ENCODE data around the gene PHACTR1. TPM values are rescaled to one million over a fixed set of nuclear protein-coding genes. Genes with fewer than 3 reads are reported as not detected.

The PHACTR1 gene
- total and polyA plus RNA-seq, 2 of the 4 experiments (the other 2 are of a cell fraction), result not detected

GRCh38 chr6:12779772-12780171, 63.2 kb downstream of the PHACTR1 start:
- Histone ChIP-seq H3K36me3 (ENCODE audit: control insufficient read depth, insufficient read depth, low read length) (no peaks in the 10 kb centered on the region), H3K4me2 (ENCODE audit: low read depth, low read length) (no peak overlapping the region), H3K23ac (ENCODE audit: low read depth, low read length) (no peak overlapping the region), H3K4ac (ENCODE audit: low read depth, low read length) (no peak overlapping the region), H2AK9ac (replicated peaks; ENCODE audit: low read depth, low read length, poor library complexity) (no peak overlapping the region), H2BK20ac (ENCODE audit: low read depth, low read length) (no peak overlapping the region), H3K27me3 (ENCODE audit: control insufficient read depth, insufficient read depth, low read length) (no peaks in the 10 kb centered on the region), H3K18ac (ENCODE audit: low read depth, low read length) (no peak overlapping the region), H3K9ac (ENCODE audit: low read depth, low read length) (no peak overlapping the region), H3K14ac (replicated peaks; ENCODE audit: low read depth, low read length) (no peak overlapping the region), H3K79me1 (ENCODE audit: low read depth in 1 of 2, low read length in 2 of 2) (no peaks in the 10 kb centered on the region), H3K27ac (ENCODE audit: insufficient read depth, low read length) (no peak overlapping the region), H2BK5ac (ENCODE audit: low read depth, low read length, poor library complexity, severe bottlenecking) (no peak overlapping the region), H3K9me3 (ENCODE audit: control insufficient read depth, insufficient read depth, low read length) (peaks cover 6% of the 10 kb centered on the region), H3K4me1 (ENCODE audit: control insufficient read depth, insufficient read depth, low read length) (no peaks in the 10 kb centered on the region), H4K8ac (ENCODE audit: low read depth in 2 of 2, low read length in 2 of 2) (no peak overlapping the region), H2BK120ac (ENCODE audit: low read depth, low read length) (no peak overlapping the region), H4K20me1 (ENCODE audit: insufficient read depth, low read length) (no peaks in the 10 kb centered on the region), H4K91ac (ENCODE audit: insufficient read depth, low read depth, low read length) (no peak overlapping the region), H2AFZ (replicated peaks; ENCODE audit: low read length, poor library complexity) (no peak overlapping the region), H2AK5ac (ENCODE audit: low read depth, low read length) (no peak overlapping the region), H2BK15ac (ENCODE audit: low read depth, low read length) (no peak overlapping the region), H3K9me1 (ENCODE audit: insufficient read depth, low read length) (no peaks in the 10 kb centered on the region), H3K56ac (ENCODE audit: extremely low read depth, insufficient read depth, low read length) (no peak overlapping the region), H3K4me3 (ENCODE audit: insufficient read depth, low read depth, low read length) (no peak overlapping the region), H4K5ac (ENCODE audit: low read depth, low read length) (no peak overlapping the region)
- WGBS, 2 experiments (ENCODE audit: extremely low coverage in 2 of 2, insufficient read length in 1 of 2), result no CpG with 5 or more reads among the region's 2 CpGs
- DNase-seq (no peak), ATAC-seq (ENCODE audit: low read depth) (no peak)
- ChIA-PET CTCF (no interaction called here), POLR2A (ENCODE audit: unreplicated experiment) (no interaction called here)
- BruUV-seq (replicated peaks), result no TSS peak
- in situ Hi-C loops (cut with MboI; ENCODE audit: low sequenced_read_pairs) (no loop called here), intact Hi-C loops (cut with micrococcal nuclease) (no loop called here), dilution Hi-C loops (cut with HindIII; ENCODE audit: low sequenced_read_pairs, unreplicated experiment) (no loop called here)
- TF ChIP-seq USF2 (IDR thresholded peaks at IDR 0.05; ENCODE audit: low read depth, low read length), result no peak
- TF ChIP-seq MAZ (IDR thresholded peaks at IDR 0.05; ENCODE audit: borderline replicate concordance, low read depth, low read length), result no peak
- TF ChIP-seq RAD21 (IDR thresholded peaks at IDR 0.05; ENCODE audit: low read length), result no peak
- no peak for TF ChIP-seq FOS (IDR thresholded peaks at IDR 0.05; ENCODE audit: low read depth, low read length)
- TF ChIP-seq MAFK (IDR thresholded peaks at IDR 0.05; ENCODE audit: low read depth, low read length), result no peak
- no peak for TF ChIP-seq MXI1 (IDR thresholded peaks at IDR 0.05; ENCODE audit: borderline replicate concordance, low read depth, low read length)
